ENCODE measurements around the gene TCN2.

- TF ChIP-seq CTCF (IDR thresholded peaks at IDR 0.05): no peak
- no peak for TF ChIP-seq POLR2A (IDR thresholded peaks at IDR 0.05)
Measured at GRCh38 chr22:30648825-30649224, 41.9 kb downstream of the TCN2 start.

Data from Peyer's patch (tissue), 4 donors.